Left colon (tissue), 2 donors: ENCODE data around the gene KCNE2. TPM values are rescaled to one million over a fixed set of nuclear protein-coding genes. Genes with fewer than 3 reads are reported as not detected.
A peak's percentile ranks its signal among the peaks of the same experiment; 100 is the strongest.
"Not testable (repeated sequence)": the region's sequence is repeated elsewhere in the genome, so short reads cannot be mapped to it uniquely, and the experiment has no call there.

ENCODE experiments used
- ATAC-seq: fragments of 200-7000 bp; cut with Tn5 transposase; one replicate; pipeline ENCODE4 v1.9.1; 2020; ENCODE audit warnings: mild to moderate bottlenecking, moderate library complexity
- DNase-seq, 2 donors: peaks; one replicate each; pipeline ENCODE4 v3.0.0-alpha.2; 2020
- intact Hi-C, 2 donors: fragments of 100-400 bp; cut with DNase I in 1 of 2; cut with micrococcal nuclease in 1 of 2; formaldehyde crosslinking; loops; one replicate each; pipeline versions ENCODE4 v1.11.2 to v1.14.0; 2022; cut with DNase I, micrococcal nuclease
- total RNA-seq, 2 donors: library from RNA; stranded (reverse); fragmentation: NEBNext Ultra II Directional; extraction: Animal tissue kit (Norgen Biotek cat#: 25700); gene quantifications; one replicate each; pipeline ENCODE4 v1.2.1, GENCODE V29; 2021
- donor health status: DM: no; HTN: no; CAD: no.
- donor health status: DM: yes; HTN: yes; CAD: no.

KCNE2 gene
- total RNA-seq, 2 donors from 2014 or later, result not detected

DNA sequence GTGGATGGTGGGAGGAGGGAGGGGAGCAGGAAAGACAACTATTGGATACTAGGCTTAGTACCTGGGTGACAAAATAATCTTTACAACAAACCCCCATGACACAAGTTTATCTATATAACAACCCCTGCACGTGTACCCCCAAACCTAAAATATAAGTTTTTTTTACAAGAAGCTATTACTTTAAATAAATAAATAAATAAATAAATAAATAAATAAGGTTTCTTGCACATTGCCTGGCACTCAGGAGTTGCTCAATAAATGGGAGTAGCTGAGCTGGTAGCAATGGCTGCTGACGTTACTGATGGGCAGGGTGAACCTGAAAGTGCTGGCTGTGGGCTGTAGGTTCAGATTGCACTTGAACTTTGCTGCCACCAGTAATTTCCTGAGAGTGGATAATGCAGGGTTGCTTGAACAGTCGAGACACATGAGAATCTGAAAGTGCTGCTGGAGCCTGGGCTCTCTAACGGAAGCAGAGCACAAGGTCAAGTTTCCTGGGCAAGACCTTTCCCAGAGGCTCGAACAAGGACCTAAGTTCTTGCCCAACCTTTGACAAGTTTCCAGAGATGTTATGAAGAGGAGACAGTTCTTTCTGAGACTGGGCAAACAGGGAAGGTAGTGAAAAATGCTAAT, 14.8 kb upstream of the KCNE2 start:
- DNase-seq (no peak), ATAC-seq (no peak)
- intact Hi-C loops, result loop anchor here in 1 of 2 donors (5.0 kb wide), 1 partner anchor 427 kb away; no protein-coding TSS in a partner anchor

DNA sequence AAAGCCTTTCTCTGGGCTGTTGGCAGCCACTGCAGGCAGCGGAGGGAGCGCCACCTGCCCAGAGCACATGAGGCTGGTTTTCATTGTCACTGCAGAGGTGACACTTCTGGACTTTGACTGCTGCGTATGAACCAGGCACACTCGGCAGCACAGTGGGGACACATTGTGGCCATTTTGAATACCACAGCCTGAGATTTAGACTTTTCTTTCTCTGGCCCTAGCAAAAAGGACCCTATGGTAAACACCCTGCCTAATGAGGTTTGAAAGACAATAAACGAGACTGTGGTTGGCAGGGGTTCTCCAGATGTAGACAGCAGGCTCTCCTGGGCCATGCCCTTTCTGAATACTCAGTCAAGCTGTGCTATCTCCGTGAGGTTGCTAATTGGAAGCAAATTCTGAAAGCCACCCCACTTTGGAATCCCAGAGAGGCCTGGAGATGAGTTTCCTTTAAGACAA, 12.0 kb upstream of the KCNE2 start:
- intact Hi-C loops, result no loop called here
- peak; percentile 99 for ATAC-seq
- peak; percentile 41 to 45 for DNase-seq

DNA sequence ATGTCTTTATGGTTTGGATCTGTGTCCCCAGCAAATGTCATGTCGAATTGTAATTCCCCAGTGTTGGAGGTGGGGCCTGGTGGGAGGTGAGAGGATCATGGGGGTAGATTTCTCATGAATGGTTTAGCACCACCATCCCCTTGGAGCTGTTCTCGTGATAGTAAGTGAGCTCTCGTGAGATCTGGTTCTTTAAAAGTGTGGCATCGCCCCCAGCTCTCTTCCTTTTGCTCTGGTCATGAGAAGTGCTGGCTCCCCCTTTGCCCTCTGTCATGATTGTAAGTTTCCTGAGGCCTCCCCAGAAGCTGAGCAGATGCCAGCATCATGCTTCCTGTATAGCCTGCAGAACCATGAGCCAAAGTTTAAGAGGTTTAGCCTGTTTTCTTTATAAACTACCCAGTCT, 11.2 kb upstream of the KCNE2 start:
- intact Hi-C loops, result no loop called here
- ATAC-seq (no peak), DNase-seq (no peak)

DNA sequence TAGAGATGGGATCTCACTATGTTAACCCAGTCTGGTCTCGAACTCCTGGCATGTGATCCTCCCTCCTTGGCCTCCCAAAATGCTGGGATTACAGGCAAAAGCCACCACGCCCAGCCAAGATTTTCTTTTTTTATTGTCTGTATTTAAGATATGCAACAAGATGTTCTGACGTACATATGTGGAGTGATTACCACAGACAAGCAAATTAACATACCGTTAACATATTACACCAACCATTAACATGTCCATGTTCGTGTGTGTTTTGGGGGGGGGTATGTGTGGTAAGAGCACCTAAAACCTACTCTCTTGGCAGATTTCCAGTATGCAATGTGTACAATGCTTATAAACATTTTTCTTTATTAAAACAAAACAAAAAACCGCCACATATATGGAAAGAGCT, 10.6 kb upstream of the KCNE2 start:
- DNase-seq (no peak), ATAC-seq (no peak)
- intact Hi-C loops, result no loop called here

DNA sequence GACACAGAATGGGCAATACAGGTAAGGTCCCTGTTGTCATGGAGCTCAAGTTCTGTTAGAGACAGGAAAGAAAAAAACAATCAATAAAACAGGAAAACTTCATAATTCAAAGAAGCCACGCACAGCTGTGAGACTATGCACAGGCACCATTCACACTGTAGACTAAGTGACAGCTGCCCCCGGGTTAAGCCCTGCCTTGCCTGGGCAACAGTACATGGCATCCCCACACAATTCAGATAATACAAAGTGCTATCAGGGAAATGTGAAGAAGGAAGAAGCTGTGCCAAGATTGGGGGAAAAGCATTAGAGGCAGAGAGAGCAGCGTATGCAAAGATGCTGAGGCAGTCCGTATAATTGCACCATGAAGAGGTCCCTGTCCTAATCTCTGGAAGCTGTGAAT, 9.0 kb upstream of the KCNE2 start:
- intact Hi-C loops, result no loop called here
- no peak for ATAC-seq

DNA sequence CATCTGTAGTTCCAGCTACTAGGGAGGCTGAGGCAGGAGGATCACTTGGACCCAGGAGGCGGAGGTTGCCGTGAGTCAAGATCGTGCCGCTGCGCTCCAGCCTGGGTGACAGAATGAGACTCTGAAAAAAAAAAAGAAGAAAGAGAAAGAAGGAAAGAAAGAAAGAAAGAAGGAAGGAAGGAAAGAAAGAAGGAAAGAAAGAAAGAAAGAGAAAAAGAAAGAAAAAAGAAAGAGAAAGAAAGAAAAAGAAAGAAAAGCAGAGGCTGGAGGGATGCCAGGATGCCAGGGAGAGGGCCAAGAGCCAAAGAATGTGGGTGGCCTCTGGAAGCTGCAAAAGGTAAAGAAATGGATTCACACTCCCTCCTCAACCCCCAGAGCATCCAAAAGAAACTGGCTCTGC, 8.2 kb upstream of the KCNE2 start:
- ATAC-seq (no peak), DNase-seq (no peak)
- intact Hi-C loops, result no loop called here

More for the DNA sequence above, 9.0 kb upstream of the KCNE2 start:
- no peak for DNase-seq

DNA sequence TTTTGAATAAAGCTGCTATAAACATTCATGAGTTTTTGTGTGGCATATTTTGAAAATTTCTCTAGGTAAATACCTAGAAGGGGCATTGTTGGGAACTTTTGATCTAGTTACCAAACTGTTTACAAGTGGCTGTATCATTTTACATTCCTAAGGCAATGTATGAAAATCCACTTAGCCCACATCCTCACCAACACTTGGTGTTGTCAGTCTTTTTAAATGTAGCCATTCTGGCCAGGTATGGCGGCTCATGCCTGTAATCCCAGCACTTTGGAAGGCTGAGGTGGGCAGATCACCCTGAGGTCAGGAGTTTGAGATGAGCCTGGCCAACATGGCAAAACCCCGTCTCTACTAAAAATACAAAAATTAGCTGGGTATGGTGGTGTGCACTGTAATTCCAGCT, 5.9 kb upstream of the KCNE2 start:
- DNase-seq (no peak), ATAC-seq (no peak)
- intact Hi-C loops, result no loop called here

DNA sequence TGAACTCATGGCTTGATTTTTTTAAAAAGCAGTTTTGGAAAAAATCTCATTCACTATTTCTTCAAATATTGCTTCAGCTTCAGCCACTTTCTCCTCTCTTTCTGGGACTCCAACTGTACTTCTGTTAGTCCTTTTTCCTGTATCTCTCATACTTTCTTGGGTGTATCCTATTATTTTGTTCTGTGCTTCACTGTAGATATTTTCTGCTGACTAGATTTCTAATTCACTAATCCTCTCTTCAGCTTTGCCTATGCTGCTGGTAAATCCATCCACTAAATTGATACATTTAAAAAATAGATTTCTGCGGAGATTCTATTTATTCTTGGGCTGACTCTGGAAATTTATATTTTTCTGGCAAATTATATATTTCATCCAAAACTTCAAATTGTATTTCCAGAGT, 4.9 kb upstream of the KCNE2 start:
- DNase-seq, result no peak
- no peak for ATAC-seq
- intact Hi-C loops, result no loop called here

DNA sequence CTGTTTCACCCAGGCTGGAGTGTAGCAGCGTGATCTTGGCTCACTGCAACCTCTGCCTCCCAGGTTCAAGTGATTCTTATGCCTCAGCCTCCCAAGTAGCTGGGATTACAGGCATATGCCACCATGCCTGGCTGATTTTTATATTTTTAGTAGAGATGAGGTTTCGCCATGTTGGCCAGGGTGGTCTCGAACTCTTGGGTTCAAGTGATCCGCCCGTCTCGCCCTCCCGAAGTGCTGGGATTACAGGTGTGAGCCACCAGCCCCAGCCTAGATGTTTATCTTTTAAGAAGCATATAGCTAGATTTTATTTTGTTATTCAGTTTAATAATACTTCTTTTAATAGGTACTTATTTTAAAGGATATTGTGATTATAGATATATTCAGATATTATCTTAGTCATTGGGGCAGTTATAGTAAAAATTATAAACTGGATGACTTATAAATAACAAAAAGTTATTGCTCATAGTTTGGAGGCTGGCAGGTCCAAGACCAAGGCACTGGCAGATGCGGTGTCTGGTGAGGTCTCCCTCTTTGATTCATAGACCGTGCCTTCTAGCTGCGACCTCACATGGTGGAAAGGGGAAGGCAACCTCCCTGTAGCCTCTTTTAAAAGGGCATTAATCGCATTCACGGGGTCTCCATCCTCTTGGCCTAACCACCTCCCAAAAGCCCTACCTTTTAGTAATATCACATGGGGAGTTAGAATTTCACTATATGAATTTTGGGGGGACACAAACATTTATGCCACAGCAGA, 3.1 kb upstream of the KCNE2 start:
- no peak for ATAC-seq
- no peak for DNase-seq
- intact Hi-C loops, result no loop called here

DNA sequence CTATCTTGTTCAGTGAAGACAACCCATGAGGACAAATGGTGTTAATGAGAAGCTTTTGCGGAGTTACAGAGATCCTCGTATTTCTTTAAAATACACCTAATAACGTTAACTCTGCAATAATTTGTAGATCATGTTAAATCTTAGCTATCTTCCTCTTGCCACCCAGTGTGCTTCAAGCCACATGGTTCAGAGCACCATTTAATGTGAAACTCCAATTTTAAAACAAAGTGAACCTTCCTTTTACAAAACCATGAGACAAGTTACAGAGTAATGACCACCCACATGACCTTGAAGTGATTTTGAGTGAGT, 1.7 kb upstream of the KCNE2 start:
- intact Hi-C loops, result no loop called here
- no peak for ATAC-seq
- no peak for DNase-seq

DNA sequence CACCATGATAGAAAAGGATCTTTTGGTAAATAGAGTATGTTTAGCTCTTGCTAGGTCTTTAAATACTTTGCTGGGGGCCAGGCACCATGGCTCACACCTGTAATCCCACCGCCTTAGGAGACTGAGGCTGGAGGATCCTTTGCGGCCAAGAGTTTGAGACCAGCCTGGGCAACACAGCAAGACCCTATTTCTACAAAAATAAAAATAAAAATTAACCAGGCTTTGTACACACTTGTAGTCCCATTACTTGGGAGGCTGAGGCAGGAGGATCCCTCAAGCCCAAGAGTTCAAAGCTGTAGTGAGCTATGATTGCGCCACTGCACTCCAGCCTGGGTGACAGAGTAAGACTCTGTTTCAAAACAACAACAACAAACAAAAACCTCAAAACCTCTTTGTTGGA, 1.1 kb upstream of the KCNE2 start:
- DNase-seq, result no peak
- no peak for ATAC-seq

DNA sequence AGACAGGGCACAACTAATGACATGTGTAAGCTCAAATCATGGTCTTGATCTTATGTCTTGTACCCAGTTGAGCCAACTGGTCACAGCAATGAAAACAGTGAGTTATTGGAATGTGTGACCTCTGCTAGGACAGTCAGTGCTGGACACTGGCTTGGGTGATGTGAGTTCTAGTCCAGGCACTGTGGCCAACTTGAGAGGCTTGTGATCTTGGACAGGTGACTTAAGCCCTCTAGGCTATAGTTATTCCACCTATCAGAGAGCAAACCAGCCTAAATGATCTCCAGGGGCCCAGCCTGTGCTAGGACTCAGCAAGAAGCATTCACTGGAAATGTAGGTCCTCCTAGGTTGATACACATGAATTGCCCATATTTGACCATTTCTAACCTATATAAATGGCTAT, 1.1 kb downstream of the KCNE2 start:
- ATAC-seq (no peak), DNase-seq (no peak)
- intact Hi-C loops, result no loop called here

More for the DNA sequence above, 1.1 kb upstream of the KCNE2 start:
- intact Hi-C loops, result no loop called here

DNA sequence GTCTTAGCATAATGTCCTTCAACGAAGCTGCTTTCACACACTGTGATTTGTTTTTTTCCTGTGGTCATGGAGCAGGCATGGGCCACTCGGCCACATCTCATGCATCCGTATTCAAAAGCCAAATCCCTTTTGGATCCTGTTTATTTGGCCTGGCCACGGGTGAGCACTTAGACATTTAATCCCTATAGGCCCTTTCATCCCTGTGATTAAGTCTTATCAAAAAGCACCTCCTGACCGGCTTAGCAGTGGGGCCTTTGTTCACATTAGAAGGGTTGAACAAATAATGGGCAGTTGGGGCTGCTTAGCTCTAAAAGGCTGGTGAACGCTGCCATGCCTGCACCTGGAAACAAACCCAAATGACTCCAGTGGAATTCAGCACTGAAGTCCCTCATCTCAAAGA, 2.0 kb downstream of the KCNE2 start:
- no peak for DNase-seq
- intact Hi-C loops, result no loop called here
- no peak for ATAC-seq

DNA sequence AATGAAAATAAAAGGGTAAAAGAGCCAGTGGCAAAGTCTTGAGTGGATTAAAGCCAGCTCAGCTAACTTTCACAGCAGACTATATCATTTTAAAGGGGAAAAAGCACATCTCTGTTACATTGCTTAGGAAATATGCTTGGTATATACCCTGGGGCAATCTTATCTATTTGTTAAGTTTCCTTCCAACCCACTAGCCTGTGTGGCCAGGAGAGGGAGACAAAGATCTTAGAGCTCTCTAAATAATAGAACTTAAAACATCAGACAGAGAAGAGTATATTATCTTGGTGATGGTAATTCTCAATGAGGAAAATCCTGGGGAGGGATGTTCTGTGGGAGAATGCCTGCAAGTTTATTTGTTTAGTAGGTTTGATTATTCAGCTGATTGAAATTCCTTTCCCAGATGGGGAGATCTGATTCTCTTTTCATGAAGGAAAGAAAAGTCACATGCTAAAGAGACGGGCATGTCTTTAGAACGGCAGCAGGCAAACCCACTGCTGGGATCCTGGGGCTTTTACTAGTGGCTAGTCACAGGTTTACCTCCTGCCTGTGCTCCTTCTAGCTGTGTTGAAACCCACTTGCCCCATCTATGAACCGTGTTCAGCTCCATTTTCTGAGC, 3.6 kb downstream of the KCNE2 start:
- peak in 1 of 2 donors; percentile 37 for DNase-seq
- ATAC-seq, result peak; percentile 73
- intact Hi-C loops, result no loop called here

DNA sequence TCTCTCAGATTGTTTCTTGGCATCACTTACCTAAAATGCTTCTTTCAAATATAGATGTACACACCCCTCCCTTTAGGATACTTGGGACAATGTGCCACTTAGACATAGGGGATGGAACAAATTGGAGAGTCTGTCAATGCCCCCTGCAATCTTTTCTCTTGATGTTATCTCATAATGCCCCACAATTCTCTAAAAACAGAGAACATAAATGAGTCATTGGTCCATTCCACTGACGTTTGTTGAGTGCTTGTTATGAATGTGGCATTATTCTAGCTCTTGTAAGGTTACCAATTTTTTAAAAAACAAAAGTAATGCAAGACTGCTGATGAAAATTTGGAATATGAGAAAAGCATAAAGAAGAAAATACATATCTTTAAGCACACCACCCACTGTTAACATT, 5.9 kb downstream of the KCNE2 start:
- ATAC-seq (no peak), DNase-seq (no peak)
- intact Hi-C loops, result no loop called here

DNA sequence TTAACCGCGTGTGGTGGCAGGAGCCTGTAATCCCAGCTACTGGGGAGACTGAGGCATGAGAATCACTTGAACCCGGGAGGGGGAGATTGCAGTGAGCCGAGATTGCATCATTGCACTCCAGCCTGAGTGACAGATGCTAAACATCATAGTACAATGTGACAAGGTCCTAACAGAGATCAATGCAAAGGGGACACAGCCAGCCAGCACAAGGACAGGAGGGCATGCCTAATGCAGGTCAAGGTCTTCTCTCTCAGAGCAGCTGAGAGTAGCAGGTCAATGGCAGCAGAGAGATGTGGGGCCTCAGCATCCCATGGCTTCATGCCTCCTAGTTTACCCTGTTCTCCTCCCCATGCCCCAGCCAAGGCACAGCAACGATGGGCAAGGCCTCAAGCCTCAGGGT, 8.5 kb downstream of the KCNE2 start:
- ATAC-seq, result no peak
- no peak for DNase-seq
- intact Hi-C loops, result no loop called here

DNA sequence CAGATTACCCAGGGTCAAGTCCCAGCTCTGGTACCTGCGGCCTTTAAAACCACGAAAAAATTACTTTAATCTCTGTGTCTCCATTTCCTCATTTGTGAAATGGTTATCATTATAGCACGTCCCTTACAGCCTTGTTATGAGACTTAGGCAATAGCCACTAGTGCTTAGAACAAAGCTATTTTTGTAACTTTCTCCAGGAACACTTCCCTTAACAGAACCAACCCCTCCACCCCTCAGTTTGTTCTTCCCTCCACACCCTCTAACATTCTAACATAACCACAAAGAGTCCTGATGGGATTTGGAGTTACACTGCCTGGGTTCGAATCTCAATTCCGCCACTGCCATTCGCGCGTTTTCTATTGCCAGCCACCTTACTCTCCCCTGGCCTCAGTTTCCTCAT, 10.7 kb downstream of the KCNE2 start:
- intact Hi-C loops, ATAC-seq: not testable (repeated sequence)

DNA sequence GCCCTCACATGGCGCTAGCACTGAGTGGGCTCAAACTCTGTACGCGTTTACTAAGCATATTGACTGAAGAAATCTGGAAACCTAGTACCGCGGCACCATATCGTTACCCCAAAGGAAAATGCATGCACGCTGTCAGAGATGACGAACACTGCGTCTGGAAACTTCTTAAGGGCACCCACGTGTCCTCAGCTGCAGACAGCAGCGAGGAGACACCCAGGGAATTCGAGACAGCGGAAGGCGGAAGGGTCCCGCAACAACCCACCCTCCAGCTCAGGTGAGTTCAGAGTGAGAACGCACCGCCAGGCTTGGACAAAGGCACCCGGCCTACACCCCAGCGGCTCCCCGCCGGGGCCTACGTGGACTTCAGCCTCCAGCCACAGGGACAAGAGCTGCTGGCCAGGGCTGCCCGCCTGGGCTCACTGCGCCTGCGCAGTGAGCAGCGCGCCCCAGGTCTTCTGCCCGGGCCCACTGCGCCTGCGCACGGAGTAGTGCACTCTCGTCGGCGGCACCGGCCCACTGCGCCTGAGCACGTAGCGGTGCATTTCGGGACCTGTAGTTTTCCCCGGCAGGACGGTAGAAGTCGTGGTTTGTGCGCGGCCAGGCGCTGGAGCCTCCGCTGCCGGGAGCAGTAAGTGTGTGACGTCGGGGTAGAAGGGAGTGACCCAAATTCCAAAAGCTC, 11.3 kb downstream of the KCNE2 start, which contains the start of gene SMIM11:
TSS of gene SMIM11 (plus strand) at position 568 of the 679 bp plus-strand sequence. CDS start 3,998 bp downstream, outside the sequence.
- ATAC-seq, result peak; percentile 96
- DNase-seq, intact Hi-C loops: not testable (repeated sequence)

More for the DNA sequence above, 10.7 kb downstream of the KCNE2 start:
- not testable (repeated sequence) for DNase-seq

DNA sequence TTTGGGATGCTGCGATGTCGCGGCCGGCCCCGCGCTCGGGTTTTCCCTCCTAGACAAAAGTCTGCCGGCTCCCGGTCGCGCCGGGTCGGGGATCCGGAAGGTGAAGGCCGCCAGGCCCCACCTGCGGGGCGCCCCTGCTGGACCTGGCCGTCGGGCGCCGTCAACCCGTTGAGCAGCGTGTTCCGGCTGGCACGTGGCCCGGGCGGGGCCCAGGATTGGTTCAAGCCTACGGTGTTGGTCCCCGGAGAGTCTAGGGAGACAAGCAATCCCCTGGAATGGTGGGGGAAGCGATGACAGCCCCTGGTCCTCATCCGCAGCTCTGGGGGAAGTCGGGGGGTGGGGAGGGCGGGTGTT, 11.8 kb downstream of the KCNE2 start:
- ATAC-seq, result peak; percentile 74
- intact Hi-C loops, DNase-seq: not testable (repeated sequence)

DNA sequence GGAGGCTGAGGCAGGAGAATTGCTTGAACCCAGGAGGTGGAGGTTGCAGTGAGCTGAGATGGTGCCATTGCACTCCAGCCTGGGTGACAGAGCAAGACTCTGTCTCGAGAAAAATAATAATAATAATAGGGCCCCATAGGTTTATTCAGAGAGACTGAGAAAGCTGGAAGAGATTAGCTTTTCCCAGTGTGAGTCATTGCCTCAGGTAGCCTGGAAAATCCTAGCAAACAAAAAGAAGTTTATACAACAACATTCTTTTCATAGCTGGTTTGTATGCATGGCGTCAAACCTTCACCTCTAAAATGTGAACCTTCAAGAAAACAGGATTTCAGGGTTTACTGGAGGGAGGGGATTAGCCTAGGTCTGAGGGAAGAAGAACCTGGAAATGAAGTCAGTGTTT, 19.3 kb downstream of the KCNE2 start:
- ATAC-seq, DNase-seq, intact Hi-C loops: not testable (repeated sequence)
